Stomach (tissue), 4 donors: ENCODE results near the gene ZNF8.

Experiments used
- CTCF ChIP-seq, 7 experiments: fragments of 450-650 bp in 4 of 7; fragments of 200-600 bp in 3 of 7; sonication (generic) in 3 of 7; IDR thresholded peaks; one replicate each; pipeline ENCODE4 v1.5.1; 2016 to 2019; ENCODE audit warnings: antibody characterized with exemption in 7 of 7, control low read depth in 2 of 7, mild to moderate bottlenecking in 1 of 7
- POLR2A ChIP-seq, 4 donors: fragments of 450-650 bp; IDR thresholded peaks; one replicate each; pipeline ENCODE4 v1.6.1; 2016; ENCODE audit warnings: antibody characterized with exemption in 4 of 4, control low read depth in 2 of 4, mild to moderate bottlenecking in 1 of 4, moderate library complexity in 1 of 4
- POLR2AphosphoS5 ChIP-seq, 3 donors: sonication (generic); formaldehyde crosslinking; IDR thresholded peaks; one replicate each; pipeline ENCODE4 v1.6.1; 2016; ENCODE audit warnings: antibody characterized with exemption in 3 of 3

- TF ChIP-seq POLR2A (IDR thresholded peaks at IDR 0.05), result no peak
- TF ChIP-seq POLR2AphosphoS5 (IDR thresholded peaks at IDR 0.05), result no peak
- TF ChIP-seq CTCF (IDR thresholded peaks at IDR 0.05), result no peak
These were observed 66.8 kb downstream of the ZNF8 start for GRCh38 chr19:58345558-58345957.
